H1 (cell line): ENCODE results near the gene DMXL2. TPM values are rescaled to one million over a fixed set of nuclear protein-coding genes. Genes with fewer than 3 reads are reported as not detected.

Experiments used
- CTCF ChIA-PET: fragments of 300-600 bp; sonication (Branson Sonifier 250); formaldehyde crosslinking; loops from one replicate; lab custom pipeline; 2021; ENCODE audit not compliant: partially characterized antibody; lab: Charles Lee
- POLR2A ChIA-PET: fragments of 300-600 bp; sonication (Branson Sonifier 250); formaldehyde crosslinking; loops from one replicate; lab custom pipeline; 2021; ENCODE audit warnings: inconsistent platforms; ENCODE audit not compliant: partially characterized antibody; lab: Charles Lee
- DNase-seq, 2 experiments: peaks; one replicate each; pipeline versions ENCODE4 v3.0.0 to v3.0.0-alpha.2; 2010 to 2022; ENCODE audit warnings: low spot score in 2 of 2, low read depth in 1 of 2, mixed read lengths in 1 of 2
- FAIRE-seq: peaks from 2 replicates; lab custom pipeline; 2011; peaks lifted over from hg19 to GRCh38; lab: Jason Lieb, UNC
- H2AFZ ChIP-seq: 2 replicates; pipeline ENCODE4 v1.8.1; 2012; ENCODE audit warnings: low read length, inconsistent platforms
- H2AK5ac ChIP-seq: 2 replicates; pipeline ENCODE4 v1.6.1; 2013; ENCODE audit warnings: low read depth, low read length
- H2BK120ac ChIP-seq: replicated peaks from 2 replicates; pipeline ENCODE3; 2013; ENCODE audit warnings: low read depth, low read length, inconsistent platforms
- H2BK12ac ChIP-seq: 2 replicates; pipeline ENCODE4 v1.6.1; 2013; ENCODE audit warnings: low read depth, low read length
- H2BK15ac ChIP-seq: 2 replicates; pipeline ENCODE4 v1.6.1; 2013; ENCODE audit warnings: low read length
- H2BK20ac ChIP-seq: 2 replicates; pipeline ENCODE4 v1.6.1; 2013; ENCODE audit warnings: low read length
- H2BK5ac ChIP-seq: 2 replicates; pipeline ENCODE4 v1.6.1; 2013; ENCODE audit warnings: low read depth, low read length
- H3K14ac ChIP-seq: 2 replicates; pipeline ENCODE4 v1.6.1; 2013; ENCODE audit warnings: inconsistent platforms; ENCODE audit not compliant: insufficient read length
- H3K18ac ChIP-seq: 2 replicates; pipeline ENCODE4 v1.6.1; 2013; ENCODE audit warnings: low read length; ENCODE audit errors: extremely low read depth
- H3K23ac ChIP-seq: 2 replicates; pipeline ENCODE4 v1.6.1; 2013; ENCODE audit warnings: inconsistent platforms; ENCODE audit not compliant: insufficient read length
- H3K23me2 ChIP-seq: 2 replicates; pipeline ENCODE4 v1.6.1; 2013; ENCODE audit warnings: low read depth, low read length
- H3K27ac ChIP-seq: 2 replicates; pipeline ENCODE4 v1.6.1; 2011; ENCODE audit warnings: low read depth, low read length, inconsistent platforms
- H3K27me3 ChIP-seq, 4 experiments: replicated peaks in 1 of 4; 1 replicate in 1 of 4; 2 replicates in 3 of 4; pipeline versions ENCODE4 v1.6.1 to v1.8.1; 2011 to 2013; ENCODE audit warnings: low read length in 3 of 4, mild to moderate bottlenecking in 3 of 4, inconsistent platforms in 2 of 4, mixed read lengths in 2 of 4, moderate library complexity in 1 of 4; ENCODE audit not compliant: control insufficient read depth in 3 of 4, insufficient read depth in 3 of 4; ENCODE audit errors: extremely low read depth in 1 of 4
- H3K36me3 ChIP-seq, 4 experiments: 2 replicates each; pipeline versions ENCODE4 v1.6.1 to v1.8.1; 2011 to 2013; ENCODE audit warnings: mild to moderate bottlenecking in 4 of 4, low read length in 3 of 4, moderate library complexity in 2 of 4, control low read depth in 1 of 4, inconsistent platforms in 1 of 4; ENCODE audit not compliant: insufficient read depth in 4 of 4, control insufficient read depth in 2 of 4
- H3K4ac ChIP-seq: replicated peaks from 2 replicates; pipeline ENCODE3; 2013; ENCODE audit warnings: low read length, low read depth, mixed read lengths, inconsistent platforms; ENCODE audit not compliant: insufficient read length
- H3K4me1 ChIP-seq, 4 experiments: replicated peaks in 1 of 4; 1 replicate in 1 of 4; 2 replicates in 3 of 4; pipeline versions ENCODE4 v1.6.1 to v1.8.1; 2011 to 2013; ENCODE audit warnings: low read length in 3 of 4, inconsistent platforms in 2 of 4, mixed read lengths in 1 of 4; ENCODE audit not compliant: insufficient read depth in 4 of 4, control insufficient read depth in 3 of 4
- H3K4me2 ChIP-seq, 2 experiments: 2 replicates each; pipeline versions ENCODE4 v1.6.1 to v1.8.1; 2011 to 2013; ENCODE audit warnings: low read depth in 2 of 2, low read length in 2 of 2, control low read depth in 1 of 2, inconsistent platforms in 1 of 2, mild to moderate bottlenecking in 1 of 2; ENCODE audit not compliant: insufficient read depth in 1 of 2
- H3K4me3 ChIP-seq, 4 experiments: fragments of 200-600, 300-600 bp in 1 of 4; sonication (generic), shearing (Covaris generic), sonication (Bioruptor Twin) in 1 of 4; 2 replicates each; pipeline versions ENCODE4 v1.5.1 to v1.8.1; 2011 to 2016; ENCODE audit warnings: low read length in 4 of 4, low read depth in 3 of 4, control low read depth in 2 of 4, inconsistent platforms in 2 of 4, mild to moderate bottlenecking in 2 of 4, mixed read lengths in 1 of 4, moderate library complexity in 1 of 4; ENCODE audit not compliant: insufficient read depth in 2 of 4; ENCODE audit errors: extremely low read depth in 1 of 4
- H3K56ac ChIP-seq: replicated peaks from 2 replicates; pipeline ENCODE3; 2013; ENCODE audit warnings: low read depth, mild to moderate bottlenecking, mixed read lengths, low read length, inconsistent platforms; ENCODE audit not compliant: insufficient read length
- H3K79me1 ChIP-seq: 2 replicates; pipeline ENCODE4 v1.6.1; 2013; ENCODE audit warnings: low read depth, low read length, control low read depth
- H3K79me2 ChIP-seq, 2 experiments: 2 replicates each; pipeline versions ENCODE4 v1.6.1 to v1.8.1; 2012 to 2013; ENCODE audit warnings: low read length in 2 of 2, mild to moderate bottlenecking in 2 of 2, inconsistent platforms in 1 of 2; ENCODE audit not compliant: insufficient read depth in 2 of 2, control insufficient read depth in 1 of 2
- H3K9ac ChIP-seq, 4 experiments: replicated peaks in 1 of 4; 1 replicate in 1 of 4; 2 replicates in 3 of 4; pipeline versions ENCODE4 v1.6.1 to v1.8.1; 2011 to 2013; ENCODE audit warnings: low read depth in 3 of 4, low read length in 3 of 4, control low read depth in 2 of 4, mild to moderate bottlenecking in 2 of 4, moderate library complexity in 2 of 4, inconsistent platforms in 1 of 4; ENCODE audit errors: extremely low read depth in 1 of 4
- H3K9me3 ChIP-seq, 2 experiments: 2 replicates each; pipeline versions ENCODE4 v1.6.1 to v1.8.1; 2012 to 2013; ENCODE audit warnings: mild to moderate bottlenecking in 2 of 2, moderate library complexity in 2 of 2, control low read depth in 1 of 2, inconsistent platforms in 1 of 2, low read depth in 1 of 2, low read length in 1 of 2, mixed read lengths in 1 of 2; ENCODE audit not compliant: insufficient read depth in 2 of 2
- H4K20me1 ChIP-seq, 2 experiments: replicated peaks in 1 of 2; 2 replicates each; pipeline versions ENCODE3 to v1.8.1; 2011 to 2013; ENCODE audit warnings: inconsistent platforms in 2 of 2, low read length in 2 of 2, mild to moderate bottlenecking in 1 of 2; ENCODE audit not compliant: insufficient read depth in 2 of 2, control insufficient read depth in 1 of 2
- H4K5ac ChIP-seq: 2 replicates; pipeline ENCODE4 v1.6.1; 2013; ENCODE audit warnings: low read length, low read depth, mixed read lengths, inconsistent platforms; ENCODE audit not compliant: insufficient read length
- H4K8ac ChIP-seq: 2 replicates; pipeline ENCODE4 v1.8.0; 2013; ENCODE audit warnings: mild to moderate bottlenecking, moderate library complexity, low read length, inconsistent platforms; ENCODE audit not compliant: insufficient read depth; ENCODE audit errors: extremely low read depth
- H4K91ac ChIP-seq: replicated peaks from 2 replicates; pipeline ENCODE3; 2013; ENCODE audit warnings: low read length, mixed read lengths, inconsistent platforms; ENCODE audit not compliant: insufficient read length
- CEBPB ChIP-seq: IDR thresholded peaks from 2 replicates; pipeline ENCODE4 v1.6.1; 2012; ENCODE audit warnings: low read depth, low read length
- TAF1 ChIP-seq: IDR thresholded peaks from 2 replicates; pipeline ENCODE4 v1.6.1; 2011; ENCODE audit warnings: mild to moderate bottlenecking, low read depth, low read length
- WGBS, 2 experiments: shearing (Covaris generic) in 1 of 2; methylation state at CpG; one replicate each; pipeline versions ENCODE4 v1.1.6 to v1.1.7; 2013 to 2015; ENCODE audit warnings: low lambda C conversion rate in 2 of 2, mixed read lengths in 2 of 2, inconsistent platforms in 1 of 2, low coverage in 1 of 2, missing lambda C conversion rate in 1 of 2; ENCODE audit not compliant: insufficient replicate concordance in 2 of 2, insufficient coverage in 1 of 2, insufficient read length in 1 of 2; ENCODE audit errors: extremely low coverage in 1 of 2, missing lambda C conversion rate in 1 of 2; 5-methylcytosine and 5-hydroxymethylcytosine counted together
- polyA plus RNA-seq, 7 experiments: library from polyadenylated mRNA; depleted of rRNA in 3 of 7; stranded (reverse) in 5 of 7; unstranded in 2 of 7; fragments of >200 nt in 5 of 7; fragments of 200-250 nt in 2 of 7; gene quantifications; 1 replicate in 5 of 7; 2 replicates in 1 of 7; 4 replicates in 1 of 7; pipeline versions ENCODE4 v1.2.1 to v1.2.3, GENCODE V29; 2011 to 2013; ENCODE audit warnings: missing spikeins in 2 of 7, mixed read lengths in 2 of 7
- total RNA-seq: library from RNA; stranded (reverse); fragmentation: NEBNext Ultra II Directional; extraction: Animal tissue kit (Norgen Biotek cat#: 25700); gene quantifications from 2 replicates; pipeline ENCODE4 v1.2.1, GENCODE V29; 2021

Gene DMXL2
- total and polyA plus RNA-seq, 2 of the 8 experiments (the other 6 are each of a cell fraction or from before 2014, with no cell fraction given), result 9.5 to 10.6 TPM

DNA sequence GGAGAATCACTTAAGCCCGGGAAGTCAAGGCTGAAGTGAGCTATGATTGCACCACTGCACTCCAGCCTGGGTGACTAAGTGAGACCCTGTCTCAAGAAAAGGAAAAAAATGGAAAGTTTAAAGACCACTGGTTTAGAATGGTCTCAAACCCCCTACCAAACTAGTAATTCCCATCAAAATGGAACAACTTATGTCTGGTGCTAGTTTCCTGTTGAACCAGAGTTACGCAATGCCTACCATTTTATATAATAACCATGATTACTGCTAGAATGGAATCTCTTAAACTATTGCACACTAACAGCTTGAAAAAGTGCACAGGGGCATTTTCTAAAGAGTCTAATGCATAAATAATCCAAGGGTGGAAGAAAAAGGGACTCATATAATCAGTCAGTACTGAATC lies 43.6 kb downstream of the DMXL2 start:
- Histone ChIP-seq H3K56ac (no peak overlapping the region), H3K23me2 (peaks cover 2% of the 10 kb centered on the region; the same call in 1 of the 2 replicates), H3K23ac (no peak overlapping the region), H3K27me3 (no peaks in the 10 kb centered on the region), H3K4me3 (no peak overlapping the region), H3K4me1 (no peaks in the 10 kb centered on the region), H4K8ac (no peak overlapping the region), H3K36me3 (no peaks in the 10 kb centered on the region), H2BK15ac (no peak overlapping the region), H2BK5ac (no peak overlapping the region), H3K79me2 (no peaks in the 10 kb centered on the region), H4K5ac (no peak overlapping the region), H4K20me1 (no peaks in the 10 kb centered on the region), H3K4ac (no peak overlapping the region), H3K18ac (no peak overlapping the region), H3K9me3 (no peaks in the 10 kb centered on the region), H2BK12ac (no peak overlapping the region), H3K9ac (no peak overlapping the region), H2BK120ac (no peak overlapping the region), H2AFZ (no peak overlapping the region), H3K79me1 (no peaks in the 10 kb centered on the region), H3K4me2 (no peak overlapping the region), H2AK5ac (no peak overlapping the region), H3K14ac (no peak overlapping the region), H3K27ac (no peak overlapping the region), H2BK20ac (no peak overlapping the region), H4K91ac (no peak overlapping the region)
- TF ChIP-seq TAF1, result no peak
- TF ChIP-seq CEBPB, result peak; percentile 79; the same call in 1 of the 2 replicates
- CTCF ChIA-PET, result interaction anchor here (1.1 to 2.2 kb wide), 2 partner anchors 10 to 14 kb away, joined by 4 to 7 read pairs; no protein-coding TSS in a partner anchor
- WGBS, 2 experiments, result 96% methylated on average over 2 of the region's 2 CpGs; no CpG with 5 or more reads in 1 of the 2 experiments
- POLR2A ChIA-PET, result no interaction called here
- DNase-seq (no peak), FAIRE-seq (no peak)
